Smooth muscle cell (in vitro differentiated cells): Measurements from ENCODE around the gene SSR4. TPM values are rescaled to one million over a fixed set of nuclear protein-coding genes. Genes with fewer than 3 reads are reported as not detected.

Experiments used
- DNase-seq: peaks from one replicate; lab custom pipeline; 2025; ENCODE audit not compliant: unreplicated experiment; lab: John Stamatoyannopoulos, UW
- H2AFZ ChIP-seq: fragments of 200-600 bp; sonication (generic); 2 replicates; pipeline ENCODE4 v1.6.0; 2016; ENCODE audit warnings: antibody characterized with exemption, low read depth, mild to moderate bottlenecking
- H3F3A ChIP-seq: fragments of 200-600 bp; sonication (generic); 2 replicates; pipeline ENCODE4 v1.6.0; 2017; ENCODE audit warnings: antibody characterized with exemption, low read depth
- H3K27ac ChIP-seq: fragments of 200-600 bp; sonication (generic); 2 replicates; pipeline ENCODE4 v1.5.1; 2016; ENCODE audit warnings: low read depth, mild to moderate bottlenecking
- H3K27me3 ChIP-seq: fragments of 200-600 bp; sonication (generic); 2 replicates; pipeline ENCODE4 v1.6.1; 2016; ENCODE audit warnings: low read depth, mild to moderate bottlenecking
- H3K36me3 ChIP-seq: fragments of 200-600 bp; sonication (generic); 2 replicates; pipeline ENCODE4 v1.5.1; 2016; ENCODE audit warnings: low read depth
- H3K4me1 ChIP-seq: fragments of 200-600 bp; sonication (generic); 2 replicates; pipeline ENCODE4 v1.5.1; 2016; ENCODE audit warnings: low read depth
- H3K4me2 ChIP-seq: fragments of 200-600 bp; sonication (generic); 2 replicates; pipeline ENCODE4 v1.6.0; 2016; ENCODE audit warnings: mild to moderate bottlenecking
- H3K4me3 ChIP-seq: fragments of 200-600 bp; sonication (generic); 2 replicates; pipeline ENCODE4 v1.5.1; 2016; ENCODE audit warnings: mild to moderate bottlenecking
- H3K79me2 ChIP-seq: fragments of 200-600 bp; sonication (generic); 2 replicates; pipeline ENCODE4 v1.6.0; 2016; ENCODE audit warnings: low read depth, mild to moderate bottlenecking
- H3K9ac ChIP-seq: fragments of 200-600 bp; sonication (generic); 2 replicates; pipeline ENCODE4 v1.6.0; 2016; ENCODE audit warnings: low read depth
- H3K9me3 ChIP-seq: fragments of 200-600 bp; sonication (generic); replicated peaks from 2 replicates; pipeline ENCODE4 v1.5.1; 2016; ENCODE audit warnings: low read depth
- H4K20me1 ChIP-seq: fragments of 200-600 bp; sonication (generic); 2 replicates; pipeline ENCODE4 v1.6.0; 2016; ENCODE audit warnings: low read depth
- WGBS: methylation state at CpG from one replicate; pipeline ENCODE4 v1.1.7; 2016; ENCODE audit warnings: low lambda C conversion rate; 5-methylcytosine and 5-hydroxymethylcytosine counted together
- polyA plus RNA-seq: library from polyadenylated mRNA; unstranded; fragments of >200 nt; fragmentation: Nextera tagmentation; extraction: Ambion mirVana; gene quantifications from 2 replicates; pipeline ENCODE4 v1.2.1, GENCODE V29; 2016
- total RNA-seq: library from RNA; depleted of rRNA; stranded (reverse); fragments of >200 nt; gene quantifications from 2 replicates; pipeline ENCODE4 v1.2.3, GENCODE V29; 2014
- TF ChIP-seq, protein P1 (sequence below): fragments of 200-600 bp; sonication (generic); IDR thresholded peaks from 2 replicates; pipeline ENCODE4 v1.5.1; 2017; ENCODE audit warnings: borderline replicate concordance, mild to moderate bottlenecking, antibody characterized with exemption; ENCODE audit not compliant: insufficient read depth, poor library complexity, severe bottlenecking

Gene SSR4
- total and polyA plus RNA-seq, 2 experiments from 2014 or later = 443 to 677 TPM

DNA sequence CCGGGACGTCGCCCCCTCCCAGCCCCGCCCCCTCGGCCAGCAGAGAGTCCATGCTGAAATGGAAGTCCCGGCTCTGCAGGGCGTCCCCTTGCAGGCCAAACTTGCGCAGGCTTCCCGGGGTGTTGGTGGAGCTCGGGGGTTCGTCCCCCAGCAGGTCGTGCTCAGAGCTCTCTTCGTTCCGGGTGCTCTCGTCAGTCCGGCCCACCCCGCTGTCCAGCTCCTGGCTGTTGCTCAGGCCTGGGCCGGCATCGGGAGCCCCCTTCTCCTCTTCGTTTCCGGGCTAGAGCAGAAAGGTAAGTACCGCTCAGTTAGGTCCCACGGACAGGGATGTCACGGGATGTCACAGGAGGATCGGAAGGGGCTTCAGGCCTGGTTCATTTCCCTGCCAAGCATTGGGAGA, 10.2 kb downstream of the SSR4 start:
- Histone ChIP-seq H3F3A (no peaks in the 10 kb centered on the region), H3K27me3 (no peaks in the 10 kb centered on the region), H3K4me3 (no peak overlapping the region), H3K27ac (no peak overlapping the region), H2AFZ (no peak overlapping the region), H3K9me3 (no peaks in the 10 kb centered on the region), H3K9ac (no peak overlapping the region), H4K20me1 (no peaks in the 10 kb centered on the region), H3K79me2 (no peaks in the 10 kb centered on the region), H3K4me2 (no peak overlapping the region), H3K4me1 (no peaks in the 10 kb centered on the region), H3K36me3 (no peaks in the 10 kb centered on the region)
- 95% methylated on average over 20 of the region's 25 CpGs for WGBS
- no peak for DNase-seq
- TF ChIP-seq, protein P1, sequence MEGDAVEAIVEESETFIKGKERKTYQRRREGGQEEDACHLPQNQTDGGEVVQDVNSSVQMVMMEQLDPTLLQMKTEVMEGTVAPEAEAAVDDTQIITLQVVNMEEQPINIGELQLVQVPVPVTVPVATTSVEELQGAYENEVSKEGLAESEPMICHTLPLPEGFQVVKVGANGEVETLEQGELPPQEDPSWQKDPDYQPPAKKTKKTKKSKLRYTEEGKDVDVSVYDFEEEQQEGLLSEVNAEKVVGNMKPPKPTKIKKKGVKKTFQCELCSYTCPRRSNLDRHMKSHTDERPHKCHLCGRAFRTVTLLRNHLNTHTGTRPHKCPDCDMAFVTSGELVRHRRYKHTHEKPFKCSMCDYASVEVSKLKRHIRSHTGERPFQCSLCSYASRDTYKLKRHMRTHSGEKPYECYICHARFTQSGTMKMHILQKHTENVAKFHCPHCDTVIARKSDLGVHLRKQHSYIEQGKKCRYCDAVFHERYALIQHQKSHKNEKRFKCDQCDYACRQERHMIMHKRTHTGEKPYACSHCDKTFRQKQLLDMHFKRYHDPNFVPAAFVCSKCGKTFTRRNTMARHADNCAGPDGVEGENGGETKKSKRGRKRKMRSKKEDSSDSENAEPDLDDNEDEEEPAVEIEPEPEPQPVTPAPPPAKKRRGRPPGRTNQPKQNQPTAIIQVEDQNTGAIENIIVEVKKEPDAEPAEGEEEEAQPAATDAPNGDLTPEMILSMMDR = no peak

- Histone ChIP-seq H4K20me1 (no peaks in the 10 kb centered on the region), H3K27me3 (no peaks in the 10 kb centered on the region), H3K27ac (no peak overlapping the region), H3K4me3 (no peak overlapping the region), H3K9me3 (no peaks in the 10 kb centered on the region), H3F3A (no peaks in the 10 kb centered on the region), H3K36me3 (no peaks in the 10 kb centered on the region), H3K79me2 (no peaks in the 10 kb centered on the region), H2AFZ (no peak overlapping the region), H3K9ac (no peak overlapping the region), H3K4me2 (no peak overlapping the region), H3K4me1 (no peaks in the 10 kb centered on the region)
- TF ChIP-seq, protein P1 = no peak
- no peak for DNase-seq
- 84% methylated on average over 13 of the region's 13 CpGs for WGBS
These were observed 11.0 kb downstream of the SSR4 start for GRCh38 chrX:153805436-153805835.

DNA sequence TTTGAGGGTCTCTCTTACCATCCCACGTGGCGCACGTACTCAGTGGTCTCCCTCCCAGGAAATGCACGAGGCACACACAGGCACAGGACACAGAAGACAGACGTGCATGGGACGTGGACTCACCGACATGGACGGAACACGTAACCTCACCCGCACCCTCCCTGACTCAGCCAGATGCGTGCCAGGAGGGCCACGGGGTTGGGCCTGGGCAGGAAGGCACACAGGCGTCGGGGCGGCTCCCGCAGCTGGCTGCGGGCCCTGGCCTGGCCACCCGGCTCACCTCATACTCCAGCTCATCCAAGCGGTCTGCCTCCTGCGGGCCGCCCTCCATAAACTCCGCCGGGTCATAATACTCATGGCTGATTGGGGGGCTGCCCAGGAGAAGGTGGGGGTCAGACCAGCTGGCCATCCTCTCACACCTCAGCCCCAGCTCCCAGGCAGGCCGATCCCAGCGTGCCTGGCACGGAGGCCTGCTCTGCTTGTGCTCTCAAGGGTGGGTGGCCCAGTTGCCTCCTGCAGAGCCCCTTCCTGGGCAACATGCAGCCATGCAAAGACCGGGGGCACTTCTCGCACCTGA, 12.6 kb downstream of the SSR4 start:
- WGBS = 95% methylated on average over 27 of the region's 28 CpGs
- H3K36me3 ChIP-seq = no peaks in the 10 kb centered on the region

More for the DNA sequence above, 12.6 kb downstream of the SSR4 start:
- no peaks in the 10 kb centered on the region for H3K4me1 ChIP-seq
- no peak overlapping the region for H3K27ac ChIP-seq
- TF ChIP-seq, protein P1 = no peak
- no peak for DNase-seq
- no peak overlapping the region for H3K4me2 ChIP-seq
- H3K9me3 ChIP-seq = no peaks in the 10 kb centered on the region
- H4K20me1 ChIP-seq = no peaks in the 10 kb centered on the region
- no peak overlapping the region for H3K4me3 ChIP-seq
- H3K9ac ChIP-seq = no peak overlapping the region
- H2AFZ ChIP-seq = no peak overlapping the region
- H3K79me2 ChIP-seq = no peaks in the 10 kb centered on the region
- H3F3A ChIP-seq = no peaks in the 10 kb centered on the region
- no peaks in the 10 kb centered on the region for H3K27me3 ChIP-seq
